GM18858 (cell line): ENCODE measurements around the gene KRTAP10-9.
"Not testable (repeated sequence)": the region's sequence is repeated elsewhere in the genome, so short reads cannot be mapped to it uniquely, and the experiment has no call there.

Source experiments
- ATAC-seq: cut with Tn5 transposase; IDR thresholded peaks from one replicate; pipeline ENCODE4 v1.9.1; 2021; ENCODE audit not compliant: unreplicated experiment

KRTAP10-9 gene

GRCh38 chr21:44626673-44627143 lies at the start of gene KRTAP10-9:
Gene KRTAP10-9, plus strand, starts transcription at chr21:44627093. Its CDS starts 79 bp downstream, at chr21:44627172.
- no peak for ATAC-seq

GRCh38 chr21:44578371-44579055 lies 48.4 kb upstream of the KRTAP10-9 start:
- no peak for ATAC-seq

- ATAC-seq: no peak
These were observed 47.6 kb upstream of the KRTAP10-9 start for GRCh38 chr21:44579056-44579832.

- ATAC-seq: no peak
These were observed 47.1 kb upstream of the KRTAP10-9 start for GRCh38 chr21:44579833-44580144.

- not testable (repeated sequence) for ATAC-seq
These were observed 46.6 kb upstream of the KRTAP10-9 start, which contains the start of gene KRTAP10-5 for GRCh38 chr21:44580231-44580821. Gene KRTAP10-5, minus strand, starts transcription at chr21:44580604. Its CDS starts 26 bp downstream, at chr21:44580578.

- no peak for ATAC-seq
These were observed 45.7 kb upstream of the KRTAP10-9 start for GRCh38 chr21:44581158-44581557.

GRCh38 chr21:44582055-44582454 lies 44.8 kb upstream of the KRTAP10-9 start:
- no peak for ATAC-seq

GRCh38 chr21:44583089-44583799 lies 43.6 kb upstream of the KRTAP10-9 start:
- ATAC-seq: no peak

GRCh38 chr21:44583800-44584147 lies 43.1 kb upstream of the KRTAP10-9 start:
- no peak for ATAC-seq

- ATAC-seq: no peak
These were observed 41.0 kb upstream of the KRTAP10-9 start for GRCh38 chr21:44585892-44586291.

GRCh38 chr21:44589094-44589493 lies 37.8 kb upstream of the KRTAP10-9 start:
- ATAC-seq: no peak

GRCh38 chr21:44589586-44590305 lies 37.1 kb upstream of the KRTAP10-9 start:
- no peak for ATAC-seq

- no peak for ATAC-seq
These were observed 36.6 kb upstream of the KRTAP10-9 start for GRCh38 chr21:44590311-44590721.

GRCh38 chr21:44590897-44591800 lies 35.7 kb upstream of the KRTAP10-9 start:
- ATAC-seq: not testable (repeated sequence)

- ATAC-seq: not testable (repeated sequence)
These were observed 35.1 kb upstream of the KRTAP10-9 start for GRCh38 chr21:44591801-44592130.

- ATAC-seq: no peak
These were observed 34.2 kb upstream of the KRTAP10-9 start, which contains the start of gene KRTAP10-6 for GRCh38 chr21:44592446-44593311. Gene KRTAP10-6, minus strand, starts transcription at chr21:44592505. Its CDS starts 21 bp downstream, at chr21:44592484.

- no peak for ATAC-seq
These were observed 33.1 kb upstream of the KRTAP10-9 start for GRCh38 chr21:44593598-44594405.

GRCh38 chr21:44594406-44594916 lies 32.4 kb upstream of the KRTAP10-9 start:
- ATAC-seq: no peak
